Lung (tissue), 12 donors: ENCODE measurements around the gene SMIM10L2A. TPM values are rescaled to one million over a fixed set of nuclear protein-coding genes. Genes with fewer than 3 reads are reported as not detected.

Experiments
- ATAC-seq: fragments of 200-7000 bp; cut with Tn5 transposase; one replicate; pipeline ENCODE4 v1.9.1; 2020; ENCODE audit warnings: moderate number of reproducible peaks; ENCODE audit not compliant: insufficient read depth, low FRiP score
- DNase-seq, 3 donors: peaks; one replicate each; pipeline ENCODE4 v3.0.0-alpha.2; 2013 to 2017
- H3K27ac ChIP-seq, 2 donors: one replicate each; pipeline ENCODE4 v1.5.1; 2013; ENCODE audit warnings: mild to moderate bottlenecking in 2 of 2, moderate library complexity in 2 of 2, control low read depth in 1 of 2, inconsistent platforms in 1 of 2, low read depth in 1 of 2, low read length in 1 of 2
- H3K27me3 ChIP-seq, 3 donors: one replicate each; pipeline ENCODE4 v1.5.1; 2013; ENCODE audit warnings: low read length in 2 of 3; ENCODE audit not compliant: control insufficient read depth in 3 of 3, insufficient read depth in 3 of 3
- H3K36me3 ChIP-seq, 4 donors: one replicate each; pipeline ENCODE4 v1.5.1; 2013; ENCODE audit warnings: low read length in 4 of 4, mild to moderate bottlenecking in 1 of 4, moderate library complexity in 1 of 4; ENCODE audit not compliant: control insufficient read depth in 4 of 4, insufficient read depth in 4 of 4
- H3K4me1 ChIP-seq, 5 donors: one replicate each; pipeline ENCODE4 v1.5.1; 2013; ENCODE audit warnings: low read length in 5 of 5, mild to moderate bottlenecking in 2 of 5, moderate library complexity in 1 of 5; ENCODE audit not compliant: control insufficient read depth in 5 of 5, insufficient read depth in 5 of 5
- H3K4me3 ChIP-seq: one replicate; pipeline ENCODE4 v1.5.1; 2013; ENCODE audit warnings: mild to moderate bottlenecking, control low read depth, moderate library complexity
- H3K9ac ChIP-seq, 2 donors: one replicate each; pipeline ENCODE4 v1.5.1; 2013; ENCODE audit warnings: low read length in 2 of 2, control low read depth in 1 of 2; ENCODE audit not compliant: insufficient read depth in 1 of 2
- H3K9me3 ChIP-seq, 4 donors: one replicate each; pipeline ENCODE4 v1.5.1; 2013; ENCODE audit warnings: low read length in 3 of 4, mild to moderate bottlenecking in 1 of 4, moderate library complexity in 1 of 4; ENCODE audit not compliant: control insufficient read depth in 4 of 4, insufficient read depth in 3 of 4
- WGBS, 2 donors: extraction: QIAGEN DNeasy Blood & Tissue Kit; methylation state at CpG; one replicate each; pipeline ENCODE4 v1.1.7; 2013; 5-methylcytosine and 5-hydroxymethylcytosine counted together
- polyA plus RNA-seq, 2 donors: library from polyadenylated mRNA; stranded (reverse); fragments of 200-250 nt; gene quantifications; one replicate each; pipeline ENCODE4 v1.2.1, GENCODE V29; 2013
- total RNA-seq, 2 donors: library from RNA; depleted of rRNA in 1 of 2; stranded (reverse); fragments of >200 nt in 1 of 2; gene quantifications; one replicate each; pipeline ENCODE4 v1.2.1, GENCODE V29; 2014 to 2021
- TF ChIP-seq, protein P1 (sequence below): IDR thresholded peaks from 2 replicates; pipeline ENCODE4 v1.5.1; 2012; ENCODE audit warnings: mild to moderate bottlenecking; ENCODE audit errors: control extremely low read depth, extremely low read depth
- donor health status: control.
- donor health status: control.
- donor health status: Bipolar disorder and iron deficiency.
- donor health status: healthy.
- donor health status: DM: yes; HTN: yes; CAD: no.

The SMIM10L2A gene
- total and polyA plus RNA-seq, 4 donors = 0.48 to 2.4 (median 1.6) TPM

DNA sequence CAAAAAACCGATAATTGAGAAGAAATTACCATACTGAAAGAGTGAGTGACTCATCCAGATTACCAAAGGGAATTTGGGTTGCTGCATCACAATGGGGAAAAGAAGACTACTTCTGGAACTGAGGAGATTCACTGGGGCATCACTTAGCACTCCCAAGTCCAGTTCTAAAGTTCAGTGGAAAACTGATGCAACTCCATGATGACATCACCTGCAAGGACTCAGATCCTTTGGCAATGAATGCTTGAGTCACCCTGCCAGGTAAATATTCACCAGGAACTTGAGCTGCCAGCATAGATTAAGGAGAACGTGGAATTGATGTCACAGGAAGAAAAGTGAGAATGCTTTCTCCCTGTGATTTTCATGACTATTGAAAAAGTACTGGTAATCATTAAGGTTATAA, 32.0 kb upstream of the SMIM10L2A start:
- TF ChIP-seq, protein P1, sequence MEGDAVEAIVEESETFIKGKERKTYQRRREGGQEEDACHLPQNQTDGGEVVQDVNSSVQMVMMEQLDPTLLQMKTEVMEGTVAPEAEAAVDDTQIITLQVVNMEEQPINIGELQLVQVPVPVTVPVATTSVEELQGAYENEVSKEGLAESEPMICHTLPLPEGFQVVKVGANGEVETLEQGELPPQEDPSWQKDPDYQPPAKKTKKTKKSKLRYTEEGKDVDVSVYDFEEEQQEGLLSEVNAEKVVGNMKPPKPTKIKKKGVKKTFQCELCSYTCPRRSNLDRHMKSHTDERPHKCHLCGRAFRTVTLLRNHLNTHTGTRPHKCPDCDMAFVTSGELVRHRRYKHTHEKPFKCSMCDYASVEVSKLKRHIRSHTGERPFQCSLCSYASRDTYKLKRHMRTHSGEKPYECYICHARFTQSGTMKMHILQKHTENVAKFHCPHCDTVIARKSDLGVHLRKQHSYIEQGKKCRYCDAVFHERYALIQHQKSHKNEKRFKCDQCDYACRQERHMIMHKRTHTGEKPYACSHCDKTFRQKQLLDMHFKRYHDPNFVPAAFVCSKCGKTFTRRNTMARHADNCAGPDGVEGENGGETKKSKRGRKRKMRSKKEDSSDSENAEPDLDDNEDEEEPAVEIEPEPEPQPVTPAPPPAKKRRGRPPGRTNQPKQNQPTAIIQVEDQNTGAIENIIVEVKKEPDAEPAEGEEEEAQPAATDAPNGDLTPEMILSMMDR = no peak
- Histone ChIP-seq H3K36me3 (no peaks in the 10 kb centered on the region), H3K27me3 (peaks cover 0 to 2% (median 0%) of the 10 kb centered on the region in 3 donors), H3K4me3 (no peak overlapping the region), H3K9me3 (no peaks in the 10 kb centered on the region), H3K27ac (no peak overlapping the region), H3K4me1 (no peaks in the 10 kb centered on the region), H3K9ac (no peak overlapping the region)
- ATAC-seq = no peak
- 49 to 88% methylated on average over 2 of the region's 2 CpGs for WGBS, 2 donors
- DNase-seq = no peak

DNA sequence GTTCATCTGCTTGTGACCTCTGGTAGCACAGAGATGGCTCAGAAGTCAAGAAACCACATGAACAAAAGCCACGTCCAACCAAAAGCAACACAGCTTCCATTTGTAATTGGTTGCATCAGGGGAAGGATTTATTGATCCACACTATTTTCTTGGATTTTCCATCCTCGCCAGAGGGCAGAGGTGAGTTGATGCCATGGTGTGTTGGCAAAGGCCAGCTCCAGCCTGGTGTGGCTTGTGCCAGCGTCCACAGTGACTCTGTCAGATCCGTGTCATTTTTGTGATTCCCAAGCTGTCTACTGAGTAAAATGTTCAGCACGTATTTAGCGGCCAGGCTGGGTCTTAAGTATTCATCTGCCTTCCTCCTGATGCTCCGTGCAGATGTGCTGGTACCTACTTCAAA, 30.0 kb upstream of the SMIM10L2A start:
- H3K27me3 ChIP-seq = peaks cover 0 to 2% (median 0%) of the 10 kb centered on the region in 3 donors
- H3K27ac ChIP-seq = no peak overlapping the region
- no peak overlapping the region for H3K4me3 ChIP-seq
- no peaks in the 10 kb centered on the region for H3K9me3 ChIP-seq
- H3K4me1 ChIP-seq = no peaks in the 10 kb centered on the region
- no peak for DNase-seq
- no peak for ATAC-seq
- no peak overlapping the region for H3K9ac ChIP-seq
- WGBS, 2 donors = 83 to 96% methylated on average over 7 of the region's 7 CpGs
- TF ChIP-seq, protein P1 = no peak
- no peaks in the 10 kb centered on the region for H3K36me3 ChIP-seq

DNA sequence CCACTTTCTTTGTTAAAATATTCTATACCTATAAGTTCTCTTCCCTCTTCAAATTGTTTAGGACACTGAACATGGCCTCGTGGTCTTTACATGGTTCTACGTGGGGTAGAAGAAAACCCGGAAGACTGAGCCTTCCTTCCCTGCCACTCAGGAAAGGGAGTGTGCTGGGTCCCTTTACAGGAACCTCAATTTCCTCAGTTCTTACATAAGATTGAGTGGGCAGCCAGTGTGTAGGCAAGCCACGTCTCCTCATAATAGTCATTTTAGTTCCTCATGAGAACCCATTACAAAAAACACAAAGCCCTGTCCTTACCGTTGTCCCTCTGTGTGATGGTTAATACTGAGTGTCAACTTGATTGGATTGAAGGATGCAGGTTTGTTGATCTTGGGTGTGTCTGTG, 28.7 kb upstream of the SMIM10L2A start:
- TF ChIP-seq, protein P1 = no peak
- H3K9me3 ChIP-seq = no peaks in the 10 kb centered on the region
- ATAC-seq (no peak), DNase-seq (no peak)
- no peak overlapping the region for H3K4me3 ChIP-seq
- no peaks in the 10 kb centered on the region for H3K4me1 ChIP-seq
- 27 to 66% methylated on average over 5 of the region's 5 CpGs for WGBS, 2 donors
- H3K27me3 ChIP-seq = peaks cover 0 to 2% (median 0%) of the 10 kb centered on the region in 3 donors
- H3K9ac ChIP-seq = no peak overlapping the region
- no peak overlapping the region for H3K27ac ChIP-seq
- H3K36me3 ChIP-seq = no peaks in the 10 kb centered on the region

DNA sequence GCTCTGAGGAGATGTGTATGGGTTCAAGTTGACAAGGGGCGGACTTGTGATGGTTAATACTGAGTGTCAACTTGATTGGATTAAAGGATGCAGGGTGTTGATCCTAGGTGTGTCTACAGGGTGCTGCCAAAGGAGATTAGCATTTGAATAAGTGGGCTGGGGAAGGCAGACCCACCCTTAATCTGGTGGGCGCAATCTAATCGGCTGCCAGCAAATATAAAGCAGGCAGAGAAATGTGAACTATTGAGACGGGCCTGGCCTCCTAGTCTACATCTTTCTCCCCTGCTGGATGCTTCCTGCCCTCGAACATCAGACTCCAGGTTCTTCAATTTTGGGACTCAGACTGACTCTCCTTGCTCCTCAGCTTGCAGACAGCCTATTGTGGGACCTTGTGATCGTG, 26.7 kb upstream of the SMIM10L2A start:
- WGBS, 2 donors = 80 to 85% methylated on average over 1 to 6 of the region's 6 CpGs
- TF ChIP-seq, protein P1 = no peak
- H3K4me3 ChIP-seq = no peak overlapping the region
- H3K27ac ChIP-seq = no peak overlapping the region
- no peaks in the 10 kb centered on the region for H3K9me3 ChIP-seq
- no peaks in the 10 kb centered on the region for H3K36me3 ChIP-seq
- ATAC-seq = no peak
- H3K9ac ChIP-seq = no peak overlapping the region
- H3K4me1 ChIP-seq = no peaks in the 10 kb centered on the region
- no peak for DNase-seq
- H3K27me3 ChIP-seq = peaks cover 0 to 2% (median 0%) of the 10 kb centered on the region in 3 donors
